ENCODE results near the gene LRRC56.
"Not testable (repeated sequence)": the region's sequence is repeated elsewhere in the genome, so short reads cannot be mapped to it uniquely, and the experiment has no call there.

Gene LRRC56

GRCh38 chr11:501683-502287 lies 35.5 kb upstream of the LRRC56 start:
- DNase-seq = no peak

- DNase-seq = no peak
Observed at GRCh38 chr11:502288-503178, 34.8 kb upstream of the LRRC56 start.

- peak; percentile 95 for DNase-seq
Observed at GRCh38 chr11:503179-503981, 33.9 kb upstream of the LRRC56 start.

GRCh38 chr11:504053-504993 lies 33.0 kb upstream of the LRRC56 start:
- DNase-seq = peak; percentile 56 to 59

GRCh38 chr11:504994-505344 lies 32.4 kb upstream of the LRRC56 start:
- DNase-seq = no peak

- peak; percentile 97 to 99 for DNase-seq
Observed at GRCh38 chr11:506238-506994, 30.9 kb upstream of the LRRC56 start.

GRCh38 chr11:506995-507726 lies 30.2 kb upstream of the LRRC56 start, which contains the start of gene RNH1:
RNH1 (minus strand) TSS chr11:507242; CDS start chr11:502162, 5,080 bp downstream.
- DNase-seq = peak; percentile 97 to 99

GRCh38 chr11:507727-508515 lies 29.4 kb upstream of the LRRC56 start:
- no peak for DNase-seq

- DNase-seq = no peak
Observed at GRCh38 chr11:508956-509355, 28.4 kb upstream of the LRRC56 start.

- peak; percentile 52 to 58 for DNase-seq
Observed at GRCh38 chr11:512761-513595, 24.3 kb upstream of the LRRC56 start.

- peak; percentile 17 to 33 for DNase-seq
Observed at GRCh38 chr11:514606-515005, 22.7 kb upstream of the LRRC56 start.

GRCh38 chr11:515131-515530 lies 22.2 kb upstream of the LRRC56 start:
- DNase-seq = no peak

GRCh38 chr11:516400-516799 lies 20.9 kb upstream of the LRRC56 start:
- DNase-seq = no peak

- DNase-seq = not testable (repeated sequence)
Observed at GRCh38 chr11:516918-517685, 20.2 kb upstream of the LRRC56 start.

GRCh38 chr11:518463-519202 lies 18.7 kb upstream of the LRRC56 start:
- peak; percentile 94 to 96 for DNase-seq

- peak; percentile 8 to 12 for DNase-seq
Observed at GRCh38 chr11:520428-521176, 16.7 kb upstream of the LRRC56 start.
